CD14-positive monocyte (primary cell): Measurements from ENCODE around the gene ASTN2. TPM values are rescaled to one million over a fixed set of nuclear protein-coding genes. Genes with fewer than 3 reads are reported as not detected.

Source experiments
- DNase-seq, 3 donors: peaks; one replicate each; pipeline ENCODE4 v3.0.0-alpha.2; 2011 to 2022
- H2AFZ ChIP-seq: 2 replicates; pipeline ENCODE4 v1.6.0; 2012; ENCODE audit warnings: mild to moderate bottlenecking, low read depth, low read length, inconsistent platforms; ENCODE audit not compliant: insufficient read depth, poor library complexity, severe bottlenecking
- H3K27ac ChIP-seq, 2 donors: 1 replicate in 1 of 2; 2 replicates in 1 of 2; pipeline ENCODE4 v1.5.1; 2012 to 2013; ENCODE audit warnings: low read length in 2 of 2, control low read depth in 1 of 2, inconsistent platforms in 1 of 2, low read depth in 1 of 2, mild to moderate bottlenecking in 1 of 2
- H3K27me3 ChIP-seq, 2 donors: one replicate each; pipeline versions ENCODE4 v1.6.0 to v1.6.1; 2011 to 2013; ENCODE audit warnings: low read length in 2 of 2; ENCODE audit not compliant: control insufficient read depth in 2 of 2, insufficient read depth in 2 of 2
- H3K36me3 ChIP-seq, 2 donors: replicated peaks in 1 of 2; 1 replicate in 1 of 2; 2 replicates in 1 of 2; pipeline versions ENCODE4 v1.5.1 to v1.6.1; 2012 to 2013; ENCODE audit warnings: low read length in 2 of 2, control low read depth in 1 of 2, inconsistent platforms in 1 of 2, mild to moderate bottlenecking in 1 of 2; ENCODE audit not compliant: insufficient read depth in 2 of 2, control insufficient read depth in 1 of 2
- H3K4me1 ChIP-seq, 2 donors: 1 replicate in 1 of 2; 2 replicates in 1 of 2; pipeline versions ENCODE4 v1.5.1 to v1.6.1; 2012 to 2013; ENCODE audit warnings: low read length in 2 of 2, control low read depth in 1 of 2, inconsistent platforms in 1 of 2, mild to moderate bottlenecking in 1 of 2, moderate library complexity in 1 of 2; ENCODE audit not compliant: insufficient read depth in 2 of 2, control insufficient read depth in 1 of 2
- H3K4me2 ChIP-seq: replicated peaks from 2 replicates; pipeline ENCODE3; 2012; ENCODE audit warnings: low read length, moderate library complexity, mild to moderate bottlenecking; ENCODE audit not compliant: poor library complexity, severe bottlenecking; ENCODE audit errors: extremely low read depth
- H3K4me3 ChIP-seq, 3 experiments: fragments of 200-600 bp in 1 of 3; sonication (generic) in 1 of 3; replicated peaks in 1 of 3; 1 replicate in 2 of 3; 2 replicates in 1 of 3; pipeline ENCODE4 v1.5.1; 2011 to 2013; ENCODE audit warnings: low read length in 3 of 3, mild to moderate bottlenecking in 3 of 3, control low read depth in 2 of 3, low read depth in 2 of 3, inconsistent platforms in 1 of 3, moderate library complexity in 1 of 3
- H3K79me2 ChIP-seq: 2 replicates; pipeline ENCODE4 v1.6.0; 2012; ENCODE audit warnings: mild to moderate bottlenecking, control low read depth, inconsistent platforms, low read length, moderate library complexity; ENCODE audit not compliant: insufficient read depth
- H3K9ac ChIP-seq: 2 replicates; pipeline ENCODE4 v1.6.0; 2017; ENCODE audit warnings: low read length, mild to moderate bottlenecking; ENCODE audit not compliant: insufficient read depth, poor library complexity, severe bottlenecking
- H3K9me3 ChIP-seq, 2 donors: replicated peaks in 1 of 2; 1 replicate in 1 of 2; 2 replicates in 1 of 2; pipeline versions ENCODE4 v1.5.1 to v1.6.1; 2012 to 2013; ENCODE audit warnings: low read length in 2 of 2, control low read depth in 1 of 2; ENCODE audit not compliant: control insufficient read depth in 1 of 2, insufficient read depth in 1 of 2
- H4K20me1 ChIP-seq: 2 replicates; pipeline ENCODE4 v1.6.0; 2012; ENCODE audit warnings: mild to moderate bottlenecking, low read length, control low read depth, moderate library complexity; ENCODE audit not compliant: insufficient read depth
- H3K27ac Mint-ChIP-seq, 7 donors: one replicate each; pipeline ENCODE4 v1.8.0; 2020; ENCODE audit warnings: mild to moderate bottlenecking in 7 of 7, mixed read lengths in 7 of 7, moderate library complexity in 6 of 7, inconsistent platforms in 2 of 7
- H3K27me3 Mint-ChIP-seq, 3 donors: one replicate each; pipeline ENCODE4 v1.8.0; 2021 to 2022; ENCODE audit warnings: low read depth in 3 of 3, mild to moderate bottlenecking in 3 of 3, mixed read lengths in 3 of 3, moderate library complexity in 3 of 3, inconsistent platforms in 1 of 3
- H3K36me3 Mint-ChIP-seq, 2 donors: one replicate each; pipeline ENCODE4 v1.8.0; 2020; ENCODE audit warnings: mixed read lengths in 2 of 2, inconsistent platforms in 1 of 2, mild to moderate bottlenecking in 1 of 2
- H3K4me1 Mint-ChIP-seq: one replicate; pipeline ENCODE4 v1.8.0; 2020; ENCODE audit warnings: mild to moderate bottlenecking, mixed read lengths
- H3K4me3 Mint-ChIP-seq, 2 donors: one replicate each; pipeline ENCODE4 v1.8.0; 2020; ENCODE audit warnings: mild to moderate bottlenecking in 2 of 2, mixed read lengths in 2 of 2, moderate library complexity in 1 of 2
- H3K9me3 Mint-ChIP-seq, 7 donors: one replicate each; pipeline ENCODE4 v1.8.0; 2020 to 2022; ENCODE audit warnings: mixed read lengths in 7 of 7, mild to moderate bottlenecking in 6 of 7, moderate library complexity in 6 of 7, inconsistent platforms in 2 of 7
- CTCF ChIP-seq: fragments of 200-600 bp; IDR thresholded peaks from one replicate; pipeline ENCODE4 v1.8.0; 2022; ENCODE audit warnings: antibody characterized with exemption, mild to moderate bottlenecking
- WGBS: methylation state at CpG from one replicate; pipeline ENCODE4 v1.1.5; 2013; ENCODE audit warnings: missing lambda C conversion rate; ENCODE audit not compliant: insufficient coverage; 5-methylcytosine and 5-hydroxymethylcytosine counted together
- intact Hi-C, 2 donors: fragments of 100-400 bp; cut with micrococcal nuclease; formaldehyde crosslinking; loops; one replicate each; pipeline versions ENCODE4 v1.15.0 to v1.15.1; 2023
- polyA plus RNA-seq, 3 donors: library from polyadenylated mRNA; depleted of rRNA in 1 of 3; unstranded in 2 of 3; stranded (reverse) in 1 of 3; fragments of 300-500 nt in 2 of 3; fragments of >200 nt in 1 of 3; fragmentation: Illumina TruSeq in 2 of 3; gene quantifications; 1 replicate in 2 of 3; 2 replicates in 1 of 3; pipeline ENCODE4 v1.2.3, GENCODE V29; 2012 to 2021

The ASTN2 gene
- polyA plus RNA-seq, 3 donors = not detected

GRCh38 chr9:116844621-116845020 lies 570.2 kb downstream of the ASTN2 start:
- Mint-ChIP-seq H3K36me3 (no peaks in the 10 kb centered on the region), H3K4me3 (no peak overlapping the region), H3K4me1 (no peaks in the 10 kb centered on the region), H3K27me3 (peaks cover 0 to 2% (median 1%) of the 10 kb centered on the region in 3 donors), H3K27ac (no peak overlapping the region), H3K9me3 (peaks cover 3 to 14% (median 5%) of the 10 kb centered on the region in 7 donors)
- no peaks in the 10 kb centered on the region for H3K79me2 ChIP-seq
- DNase-seq = no peak
- H3K4me1 ChIP-seq = no peaks in the 10 kb centered on the region
- no peak overlapping the region for H3K9ac ChIP-seq
- no peak overlapping the region for H3K4me3 ChIP-seq
- no peak for TF ChIP-seq CTCF
- H2AFZ ChIP-seq = no peak overlapping the region
- no peak overlapping the region for H3K4me2 ChIP-seq
- H3K27me3 ChIP-seq = no peaks in the 10 kb centered on the region
- no peaks in the 10 kb centered on the region for H4K20me1 ChIP-seq
- no peaks in the 10 kb centered on the region for H3K36me3 ChIP-seq
- H3K9me3 ChIP-seq = peaks cover 0 to 5% of the 10 kb centered on the region in 2 donors
- intact Hi-C loops = no loop called here
- H3K27ac ChIP-seq = no peak overlapping the region

GRCh38 chr9:116843863-116844620 lies 570.8 kb downstream of the ASTN2 start:
- no peaks in the 10 kb centered on the region for H3K79me2 ChIP-seq
- intact Hi-C loops = no loop called here
- H3K4me3 ChIP-seq = no peak overlapping the region
- H3K27ac Mint-ChIP-seq = no peak overlapping the region
- H3K4me1 ChIP-seq = no peaks in the 10 kb centered on the region
- H3K36me3 ChIP-seq = no peaks in the 10 kb centered on the region
- 77% methylated on average over 3 of the region's 7 CpGs for WGBS
- no peak overlapping the region for H2AFZ ChIP-seq
- H3K27ac ChIP-seq = no peak overlapping the region
- H3K4me1 Mint-ChIP-seq = no peaks in the 10 kb centered on the region
- TF ChIP-seq CTCF = no peak
- H3K9me3 ChIP-seq = peaks cover 0 to 5% of the 10 kb centered on the region in 2 donors
- DNase-seq = no peak
- H3K9ac ChIP-seq = no peak overlapping the region
- no peak overlapping the region for H3K4me2 ChIP-seq
- peaks cover 3 to 14% (median 5%) of the 10 kb centered on the region in 7 donors for H3K9me3 Mint-ChIP-seq
- H3K27me3 Mint-ChIP-seq = peaks cover 0 to 2% (median 1%) of the 10 kb centered on the region in 3 donors
- no peaks in the 10 kb centered on the region for H3K27me3 ChIP-seq
- no peak overlapping the region for H3K4me3 Mint-ChIP-seq
- H4K20me1 ChIP-seq = no peaks in the 10 kb centered on the region
- no peaks in the 10 kb centered on the region for H3K36me3 Mint-ChIP-seq
